HFFc6 (cell line): Measurements from ENCODE around the gene RHBDF2. TPM values are rescaled to one million over a fixed set of nuclear protein-coding genes. Genes with fewer than 3 reads are reported as not detected.

Source experiments
- DNase-seq: peaks from one replicate; pipeline ENCODE4 v3.0.0-alpha.2; 2018
- H3K27ac Mint-ChIP-seq: 2 replicates; pipeline ENCODE4 v1.8.0; 2020; ENCODE audit warnings: mild to moderate bottlenecking, mixed read lengths
- H3K27me3 Mint-ChIP-seq: 2 replicates; pipeline ENCODE4 v1.8.0; 2021; ENCODE audit warnings: mild to moderate bottlenecking, moderate library complexity, mixed read lengths; ENCODE audit not compliant: insufficient read depth
- H3K36me3 Mint-ChIP-seq: 2 replicates; pipeline ENCODE4 v1.8.0; 2021; ENCODE audit warnings: low read depth, mixed read lengths
- H3K4me1 Mint-ChIP-seq: 2 replicates; pipeline ENCODE4 v1.8.0; 2020; ENCODE audit warnings: low read depth, mixed read lengths
- H3K4me3 Mint-ChIP-seq: 2 replicates; pipeline ENCODE4 v1.8.0; 2020; ENCODE audit warnings: mild to moderate bottlenecking, moderate library complexity, mixed read lengths
- H3K9me3 Mint-ChIP-seq: 2 replicates; pipeline ENCODE4 v1.8.0; 2020; ENCODE audit warnings: mild to moderate bottlenecking, mixed read lengths
- total RNA-seq, 6 experiments: library from RNA; stranded (reverse); fragmentation: NEBNext Ultra II Directional; extraction: Animal tissue kit (Norgen Biotek cat#: 25700); gene quantifications; 2 replicates in 1 of 6; 3 replicates in 5 of 6; pipeline ENCODE4 v1.2.3, GENCODE V29; 2021
- TF ChIP-seq, protein P1 (sequence below): fragments of 200-600 bp; sonication (generic); IDR thresholded peaks from 2 replicates; pipeline ENCODE4 v1.5.0; 2021; ENCODE audit warnings: antibody characterized with exemption, mild to moderate bottlenecking

RHBDF2 gene
- total RNA-seq, 6 experiments from 2014 or later = 7.1 to 13.1 (median 9.4) TPM

DNA sequence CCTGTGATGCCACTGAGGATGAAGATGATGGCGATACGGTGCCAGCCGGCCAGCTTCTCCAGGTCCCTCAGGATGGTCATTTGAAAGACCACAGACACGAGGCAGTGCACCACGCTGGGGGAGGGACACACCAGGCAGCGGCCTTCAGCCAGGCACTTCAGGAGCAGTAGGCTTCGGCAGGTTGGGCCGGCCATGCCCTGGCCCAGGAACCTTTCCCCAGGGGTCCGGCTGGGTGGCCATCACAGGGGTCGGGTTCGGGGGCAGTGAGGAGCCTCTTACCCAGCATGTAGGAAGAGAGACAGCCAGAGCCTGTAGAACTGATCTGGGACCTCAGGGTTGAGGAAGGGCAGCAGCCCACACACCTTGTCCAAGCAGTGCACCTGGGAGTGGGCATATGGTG, 28.5 kb downstream of the RHBDF2 start:
- no peak for DNase-seq
- TF ChIP-seq, protein P1, sequence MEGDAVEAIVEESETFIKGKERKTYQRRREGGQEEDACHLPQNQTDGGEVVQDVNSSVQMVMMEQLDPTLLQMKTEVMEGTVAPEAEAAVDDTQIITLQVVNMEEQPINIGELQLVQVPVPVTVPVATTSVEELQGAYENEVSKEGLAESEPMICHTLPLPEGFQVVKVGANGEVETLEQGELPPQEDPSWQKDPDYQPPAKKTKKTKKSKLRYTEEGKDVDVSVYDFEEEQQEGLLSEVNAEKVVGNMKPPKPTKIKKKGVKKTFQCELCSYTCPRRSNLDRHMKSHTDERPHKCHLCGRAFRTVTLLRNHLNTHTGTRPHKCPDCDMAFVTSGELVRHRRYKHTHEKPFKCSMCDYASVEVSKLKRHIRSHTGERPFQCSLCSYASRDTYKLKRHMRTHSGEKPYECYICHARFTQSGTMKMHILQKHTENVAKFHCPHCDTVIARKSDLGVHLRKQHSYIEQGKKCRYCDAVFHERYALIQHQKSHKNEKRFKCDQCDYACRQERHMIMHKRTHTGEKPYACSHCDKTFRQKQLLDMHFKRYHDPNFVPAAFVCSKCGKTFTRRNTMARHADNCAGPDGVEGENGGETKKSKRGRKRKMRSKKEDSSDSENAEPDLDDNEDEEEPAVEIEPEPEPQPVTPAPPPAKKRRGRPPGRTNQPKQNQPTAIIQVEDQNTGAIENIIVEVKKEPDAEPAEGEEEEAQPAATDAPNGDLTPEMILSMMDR = no peak
- Mint-ChIP-seq H3K27me3 (peaks cover 5% of the 10 kb centered on the region), H3K36me3 (no peaks in the 10 kb centered on the region; the same call in 1 of the 2 replicates), H3K27ac (no peak overlapping the region), H3K9me3 (no peaks in the 10 kb centered on the region), H3K4me1 (no peaks in the 10 kb centered on the region), H3K4me3 (no peak overlapping the region)

GRCh38 chr17:76472258-76472645, 29.0 kb downstream of the RHBDF2 start:
- TF ChIP-seq, protein P1 = no peak
- H3K27ac Mint-ChIP-seq = no peak overlapping the region
- no peak overlapping the region for H3K4me3 Mint-ChIP-seq
- H3K36me3 Mint-ChIP-seq = no peaks in the 10 kb centered on the region; the same call in 1 of the 2 replicates
- no peaks in the 10 kb centered on the region for H3K4me1 Mint-ChIP-seq
- H3K9me3 Mint-ChIP-seq = no peaks in the 10 kb centered on the region
- H3K27me3 Mint-ChIP-seq = peaks cover 5% of the 10 kb centered on the region
- no peak for DNase-seq

DNA sequence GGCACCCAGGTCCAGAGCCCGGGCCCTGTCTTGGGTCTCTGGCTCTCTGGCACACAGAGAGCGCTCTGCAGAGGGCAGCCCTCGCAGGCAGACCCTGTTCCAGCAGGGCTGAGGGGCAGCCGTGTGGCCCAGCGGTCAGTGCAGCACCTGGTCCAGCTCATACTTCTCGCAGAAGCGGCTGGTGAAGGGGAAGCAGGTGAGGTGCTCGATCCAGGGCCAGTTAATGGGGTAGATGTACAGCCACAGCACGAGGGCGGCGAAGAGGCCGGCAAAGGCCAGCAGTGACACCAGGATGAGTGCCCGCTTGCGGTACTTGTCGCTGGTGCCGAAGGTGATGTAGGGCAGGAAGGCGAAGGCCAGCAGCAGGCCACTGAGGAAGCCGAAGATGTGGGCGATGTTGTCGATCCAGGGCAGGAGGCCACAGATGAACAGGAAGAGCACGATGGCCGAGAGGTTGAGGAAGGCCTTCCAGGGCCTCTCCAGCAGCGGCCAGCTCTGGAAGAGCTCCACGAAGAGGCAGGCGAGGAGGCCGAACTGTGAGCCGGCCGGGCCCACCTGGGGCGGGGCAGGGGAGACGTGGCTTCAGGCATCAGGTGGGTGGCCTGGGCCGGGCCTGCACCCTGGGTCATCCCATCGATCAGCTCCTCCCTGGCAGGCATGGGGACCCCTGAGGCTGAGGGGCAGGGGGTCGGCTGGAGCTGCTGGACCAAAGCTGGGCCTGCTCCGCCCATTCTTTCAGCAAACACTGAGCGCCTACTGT, 29.5 kb downstream of the RHBDF2 start:
- H3K36me3 Mint-ChIP-seq = no peaks in the 10 kb centered on the region; the same call in 1 of the 2 replicates
- H3K27ac Mint-ChIP-seq = no peak overlapping the region
- H3K4me3 Mint-ChIP-seq = no peak overlapping the region
- H3K27me3 Mint-ChIP-seq = peaks cover 5% of the 10 kb centered on the region
- H3K9me3 Mint-ChIP-seq = no peaks in the 10 kb centered on the region
- H3K4me1 Mint-ChIP-seq = no peaks in the 10 kb centered on the region
- TF ChIP-seq, protein P1 = no peak
- no peak for DNase-seq

DNA sequence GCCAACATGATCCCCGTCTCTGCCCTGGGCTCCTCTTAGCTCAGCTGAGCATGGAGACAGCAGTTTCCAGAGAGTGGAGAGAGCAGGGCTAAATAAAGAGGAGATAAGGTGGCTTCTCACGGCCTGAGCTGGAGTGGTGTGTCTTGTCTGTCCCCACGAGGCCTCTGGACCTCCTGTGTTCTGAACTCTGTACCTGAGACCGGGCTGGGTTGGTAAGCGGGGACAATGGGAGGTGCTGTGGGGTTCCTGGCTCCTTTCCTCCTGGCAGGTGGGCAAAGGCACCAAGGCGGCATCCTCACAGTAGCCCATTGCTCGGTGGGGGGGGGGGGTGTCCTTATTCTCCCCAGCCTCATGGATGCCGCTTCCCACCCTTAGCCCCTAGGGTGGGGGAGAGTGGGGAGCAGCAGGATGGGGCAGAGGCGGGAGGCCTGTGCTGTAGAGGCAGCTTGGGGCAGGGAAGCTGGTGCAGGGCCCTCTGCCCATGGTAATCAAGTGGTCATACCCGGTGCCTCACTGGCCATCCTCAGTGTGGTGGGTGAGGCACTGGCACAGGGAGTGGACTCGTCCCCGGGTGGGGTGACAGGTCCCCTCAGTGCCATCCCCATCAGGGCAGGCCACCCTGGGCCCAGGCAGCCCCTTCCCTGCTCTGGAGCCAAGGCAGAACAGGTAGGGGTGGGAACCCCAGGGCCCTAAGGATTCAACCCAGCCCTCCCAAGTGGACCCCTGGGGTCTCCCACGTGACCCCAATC, 31.1 kb downstream of the RHBDF2 start:
- H3K27ac Mint-ChIP-seq = no peak overlapping the region
- H3K27me3 Mint-ChIP-seq = peaks cover 6% of the 10 kb centered on the region
- no peaks in the 10 kb centered on the region for H3K9me3 Mint-ChIP-seq
- TF ChIP-seq, protein P1 = no peak
- H3K4me3 Mint-ChIP-seq = no peak overlapping the region
- peaks cover 6% of the 10 kb centered on the region; the same call in 1 of the 2 replicates for H3K4me1 Mint-ChIP-seq
- no peaks in the 10 kb centered on the region; the same call in 1 of the 2 replicates for H3K36me3 Mint-ChIP-seq
- DNase-seq = no peak

DNA sequence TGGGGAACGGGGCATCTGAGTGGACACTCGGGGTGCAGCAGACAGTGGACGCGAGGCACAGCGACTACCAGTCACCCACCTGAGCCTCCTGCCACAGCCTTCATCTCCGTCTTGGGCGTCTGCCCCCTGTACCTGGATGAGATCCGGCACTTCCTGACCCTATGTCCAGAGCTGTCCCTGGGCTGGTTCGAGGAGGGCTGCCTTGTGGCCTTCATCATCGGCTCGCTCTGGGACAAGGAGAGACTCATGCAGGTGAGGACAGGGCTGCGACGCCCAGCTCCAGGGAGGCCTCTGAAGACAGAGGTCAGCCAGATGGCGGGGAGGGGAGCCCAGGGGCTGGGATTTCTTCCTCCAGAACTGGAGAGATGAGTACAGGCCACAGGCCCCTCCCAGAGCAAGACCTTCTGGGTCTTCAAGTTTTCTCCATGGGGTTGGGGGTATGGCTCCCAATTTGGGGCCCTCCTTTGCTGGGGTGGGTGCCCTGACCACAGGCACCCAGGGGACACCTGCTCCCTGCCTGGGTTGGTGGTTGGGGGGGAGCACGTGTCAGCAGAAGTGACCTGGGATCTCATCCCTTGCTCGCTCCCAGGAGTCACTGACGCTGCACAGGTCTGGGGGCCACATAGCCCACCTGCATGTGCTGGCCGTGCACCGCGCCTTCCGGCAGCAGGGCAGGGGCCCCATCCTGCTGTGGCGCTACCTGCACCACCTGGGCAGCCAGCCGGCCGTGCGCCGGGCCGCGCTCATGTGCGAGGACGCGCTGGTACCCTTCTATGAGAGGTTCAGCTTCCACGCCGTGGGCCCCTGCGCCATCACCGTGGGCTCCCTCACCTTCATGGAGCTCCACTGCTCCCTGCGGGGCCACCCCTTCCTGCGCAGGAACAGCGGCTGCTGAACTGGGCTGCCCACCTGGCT, 31.9 kb downstream of the RHBDF2 start:
- Mint-ChIP-seq H3K27ac (no peak overlapping the region), H3K4me3 (no peak overlapping the region), H3K9me3 (no peaks in the 10 kb centered on the region), H3K27me3 (peaks cover 6% of the 10 kb centered on the region), H3K36me3 (no peaks in the 10 kb centered on the region; the same call in 1 of the 2 replicates), H3K4me1 (peaks cover 6% of the 10 kb centered on the region; the same call in 1 of the 2 replicates)
- DNase-seq = no peak
- TF ChIP-seq, protein P1 = no peak
